ENCODE results near the gene PSMA5.
A peak's percentile ranks its signal among the peaks of the same experiment; 100 is the strongest.

The PSMA5 gene

GRCh38 chr1:109444346-109444745 lies 18.1 kb upstream of the PSMA5 start:
- no peak for TF ChIP-seq CTCF (conservative IDR thresholded peaks at IDR 0.05)
- H3K27ac ChIP-seq: no peak overlapping the region

DNA sequence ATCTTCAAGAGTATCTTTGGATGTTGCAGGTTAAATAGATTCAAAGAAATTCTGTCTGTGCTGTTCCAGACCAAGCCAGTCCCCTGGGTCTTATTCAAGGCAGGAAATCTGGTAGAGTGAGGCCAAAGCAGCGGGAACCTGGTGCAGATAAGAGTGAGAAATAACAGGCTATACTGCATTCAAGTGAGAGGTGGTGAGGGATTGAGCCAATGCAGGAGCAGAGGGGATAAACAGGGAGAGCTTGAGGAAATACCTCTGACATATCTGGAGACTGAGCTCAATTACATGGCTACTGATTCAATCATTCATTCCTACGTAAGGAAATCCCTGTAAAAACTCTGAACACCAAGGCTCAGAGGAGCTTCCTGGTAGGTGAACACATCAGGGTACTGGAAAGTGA lies 17.2 kb upstream of the PSMA5 start:
- no peak overlapping the region for H3K27ac ChIP-seq
- no peak for TF ChIP-seq CTCF (conservative IDR thresholded peaks at IDR 0.05)

- no peak for TF ChIP-seq CTCF (conservative IDR thresholded peaks at IDR 0.05)
- H3K27ac ChIP-seq: no peak overlapping the region
Measured at GRCh38 chr1:109441069-109441468, 14.8 kb upstream of the PSMA5 start.

- H3K27ac ChIP-seq: no peak overlapping the region
Measured at GRCh38 chr1:109438798-109439297, 12.6 kb upstream of the PSMA5 start.

DNA sequence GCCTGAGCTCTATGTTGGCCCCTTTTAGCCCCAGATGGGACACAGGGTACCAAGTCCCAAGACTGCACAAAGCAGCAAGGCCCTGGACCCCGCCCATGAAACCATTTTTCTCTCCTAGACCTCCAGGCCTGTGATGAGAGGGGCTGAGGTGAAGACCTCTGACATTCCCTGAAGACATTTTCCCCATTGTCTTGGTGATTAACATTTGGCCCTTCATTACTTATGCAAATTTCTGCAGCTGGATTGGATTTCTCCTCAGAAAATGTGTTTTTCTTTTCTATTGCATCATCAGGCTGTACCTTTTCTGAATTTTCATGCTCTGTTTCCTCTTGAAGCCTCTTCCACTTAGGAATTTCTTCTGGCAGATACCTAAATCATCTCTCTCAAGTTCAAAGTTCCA lies 8.2 kb upstream of the PSMA5 start:
- H3K27ac ChIP-seq: no peak overlapping the region
- no peak for TF ChIP-seq CTCF (conservative IDR thresholded peaks at IDR 0.05)

More at GRCh38 chr1:109438798-109439297, 12.6 kb upstream of the PSMA5 start:
- TF ChIP-seq CTCF (conservative IDR thresholded peaks at IDR 0.05): no peak

DNA sequence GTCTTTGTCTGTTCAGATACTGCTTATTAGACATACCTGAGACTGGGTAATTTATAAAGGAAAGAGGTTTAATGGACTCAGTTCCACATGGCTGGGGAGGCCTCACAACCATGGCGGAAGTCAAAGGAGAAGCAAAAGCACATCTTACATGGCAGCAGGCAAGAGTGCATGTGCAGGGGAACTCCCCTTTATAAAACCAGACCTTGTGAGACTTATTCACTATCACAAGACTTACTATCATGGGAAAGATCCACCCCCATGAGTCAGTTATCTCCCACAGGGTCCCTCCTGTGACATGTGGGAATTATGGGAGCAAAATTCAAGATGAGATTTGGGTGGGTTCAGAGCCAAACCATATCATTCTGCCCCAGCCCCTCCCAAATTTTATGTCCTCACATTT lies 7.1 kb upstream of the PSMA5 start:
- no peak for TF ChIP-seq CTCF (conservative IDR thresholded peaks at IDR 0.05)
- no peak overlapping the region for H3K27ac ChIP-seq

DNA sequence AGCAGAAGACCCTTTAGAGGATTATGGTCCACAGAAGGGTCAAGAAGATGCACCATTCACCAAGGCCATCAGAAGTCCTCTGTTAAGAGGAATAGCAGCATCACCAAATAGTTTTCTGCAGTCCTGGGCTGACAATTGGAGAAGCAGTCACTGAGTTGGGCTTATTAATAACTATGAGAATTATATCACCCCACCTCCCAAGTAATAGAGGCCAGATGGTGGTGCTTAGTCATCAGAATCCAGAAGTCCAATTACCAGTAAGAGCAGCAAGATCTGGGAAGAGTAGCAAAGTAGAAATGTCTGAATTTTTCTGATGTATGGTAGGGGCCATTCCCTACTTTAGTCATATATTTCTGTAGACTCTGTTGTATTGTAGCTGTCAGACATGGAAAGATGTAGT lies 6.1 kb upstream of the PSMA5 start:
- H3K27ac ChIP-seq: no peak overlapping the region
- TF ChIP-seq CTCF (conservative IDR thresholded peaks at IDR 0.05): no peak

DNA sequence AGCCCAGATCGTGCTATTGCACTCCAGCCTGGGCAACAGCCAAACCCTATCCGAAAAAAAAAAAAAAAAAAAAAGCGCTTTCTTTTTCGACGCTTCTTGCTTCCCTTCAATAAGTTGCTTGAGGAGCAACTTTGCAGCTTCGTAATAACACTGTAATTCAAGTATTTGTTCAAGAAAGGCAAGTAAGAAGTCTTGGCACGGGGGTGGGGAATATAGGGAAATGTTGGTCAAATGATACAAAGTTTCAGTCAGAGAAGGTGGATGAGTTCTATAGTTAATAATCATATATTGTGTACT lies 871 bp upstream of the PSMA5 start:
- H3K27ac ChIP-seq: peak overlapping the region; percentile 82
- TF ChIP-seq CTCF (conservative IDR thresholded peaks at IDR 0.05): no peak

All from VCaP (cell line).